ENCODE data around the gene BRCA1. TPM values are rescaled to one million over a fixed set of nuclear protein-coding genes. Genes with fewer than 3 reads are reported as not detected.

The BRCA1 gene
- total RNA-seq, 1 donor from 2014 or later = 93.3 TPM

GRCh38 chr17:43031666-43032065 lies 93.5 kb downstream of the BRCA1 start:
- no peak overlapping the region for H3K4me3 Mint-ChIP-seq
- no peaks in the 10 kb centered on the region for H3K36me3 Mint-ChIP-seq (ENCODE audit: low read depth)
- no peak overlapping the region for H3K27ac Mint-ChIP-seq
- no peaks in the 10 kb centered on the region for H3K9me3 Mint-ChIP-seq
- intact Hi-C loops (cut with micrococcal nuclease) = no loop called here
- H3K27me3 Mint-ChIP-seq = peaks cover 1% of the 10 kb centered on the region
- no peak for DNase-seq
- no peaks in the 10 kb centered on the region for H3K4me1 Mint-ChIP-seq

DNA sequence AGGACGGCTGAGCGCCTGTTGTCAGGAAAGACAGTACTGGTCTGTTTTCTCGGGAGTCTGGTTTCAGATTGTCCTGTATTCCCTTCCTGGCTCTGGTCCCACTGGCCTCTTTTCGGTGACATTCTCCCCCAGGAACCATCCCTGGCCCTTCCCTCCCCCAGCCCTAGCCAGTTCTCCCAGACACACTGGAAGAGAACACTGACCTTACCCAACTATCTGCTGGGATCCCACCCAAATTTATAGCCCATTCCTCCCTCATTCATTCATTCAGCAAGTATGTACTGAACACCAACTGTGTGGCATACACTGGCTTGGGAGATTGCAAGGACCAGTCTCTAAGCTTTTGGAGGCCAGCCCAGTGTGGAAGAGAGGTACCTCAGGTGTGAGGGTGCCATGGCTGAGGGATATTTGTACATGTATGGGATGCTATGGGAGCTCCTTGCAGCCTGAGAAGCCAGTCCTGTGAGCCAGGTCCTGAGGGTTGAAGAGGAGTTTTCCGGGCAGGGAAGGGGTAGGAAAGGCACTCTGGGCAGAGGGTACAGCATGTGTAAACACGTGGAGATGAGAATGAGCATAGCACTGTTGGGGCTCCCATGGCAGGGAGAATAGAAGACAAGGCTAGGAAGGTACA lies 94.9 kb downstream of the BRCA1 start:
- H3K4me1 Mint-ChIP-seq = peaks cover 3% of the 10 kb centered on the region
- no peak overlapping the region for H3K27ac Mint-ChIP-seq
- peaks cover 6% of the 10 kb centered on the region for H3K27me3 Mint-ChIP-seq
- H3K36me3 Mint-ChIP-seq (ENCODE audit: low read depth) = no peaks in the 10 kb centered on the region
- H3K4me3 Mint-ChIP-seq = no peak overlapping the region
- intact Hi-C loops (cut with micrococcal nuclease) = no loop called here
- no peaks in the 10 kb centered on the region for H3K9me3 Mint-ChIP-seq
- no peak for DNase-seq

GRCh38 chr17:43028221-43028861 lies 96.8 kb downstream of the BRCA1 start:
- Mint-ChIP-seq H3K27me3 (peaks cover 14% of the 10 kb centered on the region), H3K4me1 (peaks cover 11% of the 10 kb centered on the region), H3K36me3 (ENCODE audit: low read depth) (no peaks in the 10 kb centered on the region), H3K27ac (no peak overlapping the region), H3K4me3 (no peak overlapping the region), H3K9me3 (no peaks in the 10 kb centered on the region)
- intact Hi-C loops (cut with micrococcal nuclease) = loop anchor here (10.0 kb wide), 2 partner anchors 96 to 286 kb away; partner anchors contain the start of gene BRCA1
- DNase-seq = no peak

GRCh38 chr17:43027091-43028032 lies 97.8 kb downstream of the BRCA1 start:
- peaks cover 11% of the 10 kb centered on the region for H3K4me1 Mint-ChIP-seq
- H3K27ac Mint-ChIP-seq = no peak overlapping the region
- no peaks in the 10 kb centered on the region for H3K36me3 Mint-ChIP-seq (ENCODE audit: low read depth)
- H3K27me3 Mint-ChIP-seq = peaks cover 14% of the 10 kb centered on the region
- intact Hi-C loops (cut with micrococcal nuclease) = loop anchor here (10.0 kb wide), 2 partner anchors 97 to 287 kb away; partner anchors contain the start of gene BRCA1
- H3K4me3 Mint-ChIP-seq = no peak overlapping the region
- DNase-seq = no peak
- no peaks in the 10 kb centered on the region for H3K9me3 Mint-ChIP-seq

DNA sequence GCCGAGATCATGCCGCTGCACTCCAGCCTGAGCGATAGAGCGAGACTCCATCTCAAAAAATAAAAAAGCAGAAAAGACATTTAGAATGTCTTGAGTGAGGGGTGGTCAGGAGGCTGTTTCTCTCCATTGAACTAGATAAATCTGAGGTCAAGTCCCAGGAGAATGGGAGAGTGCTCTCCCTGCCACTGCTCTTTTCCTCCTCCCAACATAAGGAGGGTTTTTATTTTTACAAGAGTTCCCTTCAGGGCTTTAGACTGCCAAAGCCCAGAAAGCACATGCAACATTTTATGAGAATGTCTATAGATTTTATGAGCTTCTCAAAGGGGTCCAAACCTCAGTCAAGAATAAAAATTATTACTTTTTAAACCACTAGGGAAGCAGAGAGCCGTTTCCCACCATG lies 98.6 kb downstream of the BRCA1 start:
- H3K27me3 Mint-ChIP-seq = peaks cover 14% of the 10 kb centered on the region
- no peak for DNase-seq
- no peaks in the 10 kb centered on the region for H3K36me3 Mint-ChIP-seq (ENCODE audit: low read depth)
- no peak overlapping the region for H3K27ac Mint-ChIP-seq
- H3K9me3 Mint-ChIP-seq = no peaks in the 10 kb centered on the region
- H3K4me1 Mint-ChIP-seq = peaks cover 11% of the 10 kb centered on the region
- intact Hi-C loops (cut with micrococcal nuclease) = loop anchor here (10.0 kb wide), 2 partner anchors 98 to 288 kb away; partner anchors contain the start of gene BRCA1
- no peak overlapping the region for H3K4me3 Mint-ChIP-seq

- no peaks in the 10 kb centered on the region for H3K36me3 Mint-ChIP-seq (ENCODE audit: low read depth)
- no peak for DNase-seq
These were observed 99.2 kb downstream of the BRCA1 start for GRCh38 chr17:43025766-43026537.

DNA sequence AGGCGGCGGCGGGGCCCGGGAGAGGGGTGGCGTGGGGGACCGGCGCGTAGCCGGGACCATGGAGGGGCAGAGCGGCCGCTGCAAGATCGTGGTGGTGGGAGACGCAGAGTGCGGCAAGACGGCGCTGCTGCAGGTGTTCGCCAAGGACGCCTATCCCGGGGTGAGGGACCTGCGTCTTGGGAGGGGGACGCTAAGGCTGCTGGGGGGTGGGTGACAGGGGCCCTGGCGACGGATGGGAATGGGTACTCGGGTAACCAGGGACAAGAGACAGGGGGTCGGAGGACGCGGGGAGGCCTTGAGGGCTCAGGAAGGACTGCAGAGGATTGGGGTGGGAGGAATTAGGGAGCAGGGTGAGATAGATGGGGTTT lies 99.9 kb downstream of the BRCA1 start:
- Mint-ChIP-seq H3K4me1 (peaks cover 15% of the 10 kb centered on the region), H3K36me3 (ENCODE audit: low read depth) (no peaks in the 10 kb centered on the region), H3K4me3 (peak overlapping the region; percentile 78), H3K27ac (peak overlapping the region; percentile 45), H3K9me3 (no peaks in the 10 kb centered on the region), H3K27me3 (peaks cover 15% of the 10 kb centered on the region)
- intact Hi-C loops (cut with micrococcal nuclease) = loop anchor here (10.0 kb wide), 2 partner anchors 100 to 290 kb away; partner anchors contain the start of gene BRCA1
- no peak for DNase-seq

More at GRCh38 chr17:43025766-43026537, 99.2 kb downstream of the BRCA1 start:
- no peaks in the 10 kb centered on the region for H3K9me3 Mint-ChIP-seq
- intact Hi-C loops (cut with micrococcal nuclease) = loop anchor here (10.0 kb wide), 2 partner anchors 99 to 289 kb away; partner anchors contain the start of gene BRCA1
- H3K27ac Mint-ChIP-seq = no peak overlapping the region
- H3K4me1 Mint-ChIP-seq = peaks cover 14% of the 10 kb centered on the region
- peak overlapping the region; percentile 78 for H3K4me3 Mint-ChIP-seq
- peaks cover 15% of the 10 kb centered on the region for H3K27me3 Mint-ChIP-seq

- Mint-ChIP-seq H3K27ac (peak within 1 kb of the TSS; percentile 83), H3K27me3 (peaks cover 15% of the 10 kb centered on the region), H3K9me3 (no peaks in the 10 kb centered on the region), H3K4me1 (peaks cover 19% of the 10 kb centered on the region), H3K4me3 (peak within 1 kb of the TSS; percentile 89), H3K36me3 (ENCODE audit: low read depth) (no peaks in the 10 kb centered on the region)
- intact Hi-C loops (cut with micrococcal nuclease) = loop anchor here (1.0 to 10.0 kb wide), 4 partner anchors 100 to 290 kb away; partner anchors contain the start of genes BRCA1, NBR1 and TMEM106A
- DNase-seq = peak; percentile 93
These were observed 100.5 kb downstream of the BRCA1 start, which contains the start of gene RND2 for GRCh38 chr17:43024407-43025289. RND2 (plus strand) TSS chr17:43025231; CDS start chr17:43025348, 117 bp downstream.

DNA sequence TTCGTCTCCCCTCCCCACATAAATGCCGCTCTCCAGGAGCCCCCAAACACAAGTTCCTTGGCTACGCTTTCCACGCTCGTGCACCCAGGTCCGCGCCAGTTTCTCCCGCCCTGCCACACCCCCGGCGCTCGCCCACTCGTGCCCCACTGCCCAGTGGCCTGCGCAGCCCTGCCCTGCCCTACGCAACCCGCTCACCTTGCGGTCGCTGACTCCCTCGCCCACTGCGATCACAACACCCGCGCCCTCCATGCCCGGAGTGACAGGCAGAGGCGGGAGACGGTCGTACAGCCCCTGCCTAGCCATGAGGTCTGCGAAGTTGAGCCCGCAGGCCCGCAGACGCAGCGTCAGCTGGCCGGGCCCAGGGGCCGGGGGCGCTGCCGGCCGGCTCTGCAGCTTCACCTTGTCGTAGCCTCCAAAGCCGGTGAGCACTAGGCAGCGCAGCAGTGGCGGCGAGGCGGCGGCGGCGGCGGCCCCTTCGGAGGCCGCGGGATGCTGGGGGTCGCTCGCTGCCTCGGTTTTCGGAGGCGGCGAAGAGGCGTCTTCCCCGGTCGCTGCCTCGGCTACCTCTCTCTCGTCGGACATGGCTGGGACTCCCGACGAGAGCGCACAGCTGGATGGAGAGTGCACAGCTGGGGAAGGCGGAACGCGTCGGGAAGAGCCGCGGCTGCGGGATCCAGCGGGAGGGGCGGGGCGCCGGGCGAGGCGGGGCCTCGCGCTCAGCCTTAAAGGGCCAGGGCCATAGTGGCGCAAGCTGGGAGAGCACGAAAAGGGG lies 103.2 kb downstream of the BRCA1 start, which contains the start of gene VAT1:
TSS of gene VAT1 (minus strand) at position 645 of the 772 bp plus-strand sequence. CDS start at position 582, 63 bp downstream.
- peak; percentile 90 for DNase-seq
- Mint-ChIP-seq H3K36me3 (ENCODE audit: low read depth) (no peaks in the 10 kb centered on the region), H3K4me3 (peak within 1 kb of the TSS; percentile 88), H3K27ac (peak within 1 kb of the TSS; percentile 48), H3K4me1 (peaks cover 32% of the 10 kb centered on the region), H3K9me3 (no peaks in the 10 kb centered on the region), H3K27me3 (peaks cover 14% of the 10 kb centered on the region)
- intact Hi-C loops (cut with micrococcal nuclease) = loop anchor here (1.0 to 10.0 kb wide), 4 partner anchors 15 to 293 kb away; partner anchors contain the start of genes BRCA1 and TMEM106A

GRCh38 chr17:43020789-43021740 lies 104.1 kb downstream of the BRCA1 start:
- peaks cover 14% of the 10 kb centered on the region for H3K27me3 Mint-ChIP-seq
- peaks cover 32% of the 10 kb centered on the region for H3K4me1 Mint-ChIP-seq
- H3K9me3 Mint-ChIP-seq = no peaks in the 10 kb centered on the region
- intact Hi-C loops (cut with micrococcal nuclease) = loop anchor here (5.0 to 10.0 kb wide), 3 partner anchors 104 to 294 kb away; partner anchors contain the start of genes BRCA1 and TMEM106A
- no peaks in the 10 kb centered on the region for H3K36me3 Mint-ChIP-seq (ENCODE audit: low read depth)
- peak overlapping the region; percentile 88 for H3K4me3 Mint-ChIP-seq
- peak overlapping the region; percentile 66 for H3K27ac Mint-ChIP-seq
- DNase-seq = peak; percentile 67
